Measurements from ENCODE around the gene SLC25A51. TPM values are rescaled to one million over a fixed set of nuclear protein-coding genes. Genes with fewer than 3 reads are reported as not detected.
A peak's percentile ranks its signal among the peaks of the same experiment; 100 is the strongest.
"Not testable (repeated sequence)": the region's sequence is repeated elsewhere in the genome, so short reads cannot be mapped to it uniquely, and the experiment has no call there.

The SLC25A51 gene
- total RNA-seq, 1 experiment from 2014 or later, result 43.2 TPM

DNA sequence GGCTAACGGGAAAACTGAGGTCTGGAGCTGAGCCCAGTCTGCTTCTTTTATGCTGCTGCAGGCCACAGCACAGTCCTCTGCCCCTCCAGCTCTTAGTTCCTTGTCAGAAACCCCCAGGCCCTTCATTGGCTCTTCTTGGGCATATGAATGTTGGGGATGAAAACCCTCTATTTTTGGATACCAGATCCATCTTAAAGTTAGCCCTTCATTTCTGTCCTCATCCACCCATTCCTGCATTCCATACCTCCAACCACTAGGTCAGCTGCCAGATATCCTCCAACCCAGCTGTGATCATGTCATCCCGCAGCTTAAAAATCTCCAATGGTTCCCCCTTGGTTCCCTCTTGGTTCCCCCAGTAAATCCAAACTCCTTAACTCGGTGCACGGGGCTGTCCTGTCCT is 1.8 kb upstream of the SLC25A51 start:
- no peak for DNase-seq (ENCODE audit: low read depth)

DNA sequence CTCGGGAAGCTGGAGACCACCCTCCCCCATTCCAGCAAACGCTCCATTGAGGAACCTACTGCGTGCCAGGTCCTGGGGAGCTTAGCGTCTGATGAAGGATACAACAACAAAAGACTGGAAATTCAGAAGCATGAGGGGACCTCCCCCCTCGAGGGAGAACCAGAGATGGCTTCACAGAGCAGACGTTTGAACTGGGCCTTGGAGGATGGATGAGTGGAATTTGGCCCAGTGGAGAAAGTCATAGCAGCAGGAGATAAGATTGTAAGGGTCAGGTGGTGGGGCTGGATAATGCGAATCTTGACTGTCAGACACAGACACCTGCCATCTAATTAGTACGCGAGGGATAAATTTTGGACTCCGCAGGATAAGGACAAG is 1.2 kb upstream of the SLC25A51 start:
- no peak for DNase-seq (ENCODE audit: low read depth)

DNA sequence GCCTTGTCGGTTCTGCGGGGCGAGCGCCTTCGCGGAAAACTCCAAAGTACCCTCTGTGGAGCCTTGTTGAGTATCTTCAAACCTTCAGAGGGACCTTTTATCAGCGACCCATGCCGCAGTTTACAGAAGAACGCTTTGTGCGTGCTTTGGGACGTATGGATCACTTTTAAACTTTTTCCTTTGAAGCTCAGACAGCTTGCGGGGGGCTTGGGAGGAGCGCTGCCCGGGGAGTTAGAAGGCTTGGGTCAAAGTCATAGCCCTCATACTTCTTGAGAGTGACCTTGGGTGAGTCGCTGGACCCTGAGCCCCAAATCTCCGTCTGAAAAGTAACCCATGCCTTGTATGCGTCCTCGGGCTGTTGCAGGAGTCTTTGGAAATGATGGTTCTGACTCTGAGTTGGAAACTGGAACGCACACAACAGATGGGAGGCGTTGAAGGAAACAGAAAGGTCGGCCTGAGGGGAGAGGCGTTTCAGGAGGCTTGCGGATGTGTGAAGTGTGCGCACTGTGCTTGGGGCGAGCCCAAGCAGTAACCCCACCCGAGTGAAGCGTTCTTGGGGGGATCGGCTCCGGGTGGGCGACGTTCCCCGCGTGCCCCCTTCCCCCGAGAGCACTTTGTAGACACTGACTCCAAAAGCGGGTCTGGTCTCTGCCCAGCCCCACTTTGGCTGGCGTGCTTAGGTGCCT is 661 bp upstream of the SLC25A51 start:
- DNase-seq (ENCODE audit: low read depth), result no peak

DNA sequence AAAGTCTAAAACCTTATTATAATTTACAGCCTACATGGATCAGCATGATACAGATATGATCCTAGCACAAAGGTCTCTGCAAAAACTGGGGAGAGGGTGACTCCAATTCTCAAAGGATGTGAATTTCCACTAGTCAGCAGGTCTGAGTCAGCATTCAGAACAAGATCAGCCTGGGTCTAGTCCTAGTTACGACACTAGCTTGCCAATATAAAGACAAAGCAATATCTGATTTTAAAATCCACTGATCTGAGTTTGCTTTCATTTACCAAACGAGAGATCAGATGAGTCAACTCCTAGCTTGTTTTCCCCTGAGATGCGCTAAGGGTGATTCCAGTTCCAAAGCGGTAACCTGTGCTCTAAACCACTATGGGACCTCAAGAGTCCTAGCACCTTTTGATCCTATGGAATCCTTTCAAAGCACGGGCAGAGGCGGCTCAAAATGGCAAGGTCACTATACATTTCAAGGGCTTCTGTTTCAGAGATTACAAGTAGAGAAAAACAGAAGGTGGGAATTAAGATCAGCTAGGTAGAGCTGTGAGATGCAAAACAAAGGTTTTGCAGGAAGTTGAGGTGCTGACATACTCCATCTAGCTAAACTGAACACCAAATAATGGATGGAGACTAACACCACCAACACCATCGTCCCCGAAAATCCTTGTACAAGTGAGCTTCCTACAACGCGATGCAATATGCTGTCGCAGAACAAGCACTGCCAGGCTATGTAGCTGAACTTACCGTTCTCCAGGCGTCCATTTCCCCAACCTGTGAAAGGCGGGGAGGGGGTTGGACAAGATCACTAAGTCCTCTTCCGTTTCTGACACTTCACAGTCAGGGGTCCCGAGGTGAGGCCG is 906 bp downstream of the SLC25A51 start:
- peak; percentile 48 for DNase-seq (ENCODE audit: low read depth)

DNA sequence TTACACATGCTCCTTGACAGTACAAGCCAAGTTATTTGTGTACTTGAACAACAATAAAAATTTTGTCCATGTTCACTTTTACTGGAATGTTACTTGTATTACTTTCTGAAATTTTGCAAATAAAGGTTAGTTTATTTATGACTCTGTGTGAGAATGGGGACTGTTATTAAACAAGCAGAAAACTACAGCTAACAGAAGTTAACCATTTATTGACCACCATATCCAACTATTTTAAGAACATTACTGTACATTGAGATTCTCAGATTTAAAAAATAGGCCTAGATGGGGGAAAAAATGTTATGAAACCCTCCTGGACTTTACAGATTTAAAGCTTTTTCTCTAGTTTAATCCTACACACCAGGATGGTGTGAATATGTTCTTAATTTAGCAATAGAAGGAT is 1.8 kb downstream of the SLC25A51 start:
- no peak for DNase-seq (ENCODE audit: low read depth)

DNA sequence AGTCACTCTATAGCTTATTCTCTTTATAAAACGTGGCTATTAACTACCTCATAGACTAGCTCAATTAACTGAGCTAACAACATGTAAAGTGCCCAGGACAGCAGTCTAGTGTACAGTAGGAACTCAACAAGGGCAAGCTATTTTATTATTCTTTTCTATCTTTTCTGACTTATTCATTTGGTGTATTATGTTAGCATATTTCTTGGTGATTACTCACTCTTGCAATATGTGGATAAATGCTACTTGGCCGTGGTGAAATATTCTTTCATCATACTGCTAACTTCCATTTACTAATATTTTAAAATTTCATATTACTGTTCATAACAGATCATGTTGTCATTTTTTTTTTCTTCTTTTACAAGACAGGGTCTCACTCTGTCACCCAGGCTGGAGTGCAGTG is 4.9 kb downstream of the SLC25A51 start:
- DNase-seq (ENCODE audit: low read depth), result peak; percentile 36

DNA sequence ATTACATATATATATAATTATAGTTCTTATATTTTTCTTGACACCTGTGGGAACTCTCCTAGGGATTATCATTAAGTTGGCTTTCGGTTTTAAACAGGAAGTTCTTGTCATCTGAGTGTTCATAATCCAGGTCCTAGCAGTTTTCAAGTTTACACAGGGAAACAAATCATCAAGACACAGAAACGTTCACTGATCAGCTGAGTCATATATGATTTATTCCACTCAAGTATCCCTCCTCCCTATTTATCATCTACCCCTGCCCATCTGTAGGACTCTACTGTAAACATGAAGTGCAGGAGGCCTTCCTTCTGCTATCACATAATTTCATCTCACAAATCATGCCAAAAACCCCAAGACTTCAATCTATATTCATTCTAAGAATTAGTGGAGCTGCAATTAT is 6.3 kb downstream of the SLC25A51 start:
- DNase-seq (ENCODE audit: low read depth), result no peak

DNA sequence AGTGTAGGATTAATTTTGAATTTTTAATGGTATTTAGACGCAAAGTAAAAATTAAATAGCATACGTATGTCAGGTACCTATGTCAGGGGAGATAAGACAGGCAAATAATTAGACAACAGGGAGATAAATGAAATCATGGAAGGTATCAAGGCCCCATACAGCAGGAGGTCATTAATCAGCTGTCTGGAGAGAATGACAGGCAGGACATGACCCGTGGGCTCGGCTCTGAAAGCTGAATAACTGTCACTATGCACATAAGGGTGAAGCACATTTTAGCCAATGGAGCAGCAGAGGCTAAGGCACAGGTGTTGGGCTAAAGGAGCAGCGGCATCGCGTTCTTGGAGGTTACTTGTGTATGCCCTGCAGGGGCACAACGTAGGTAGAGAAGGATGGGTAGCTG is 11.9 kb downstream of the SLC25A51 start:
- DNase-seq (ENCODE audit: low read depth), result no peak

DNA sequence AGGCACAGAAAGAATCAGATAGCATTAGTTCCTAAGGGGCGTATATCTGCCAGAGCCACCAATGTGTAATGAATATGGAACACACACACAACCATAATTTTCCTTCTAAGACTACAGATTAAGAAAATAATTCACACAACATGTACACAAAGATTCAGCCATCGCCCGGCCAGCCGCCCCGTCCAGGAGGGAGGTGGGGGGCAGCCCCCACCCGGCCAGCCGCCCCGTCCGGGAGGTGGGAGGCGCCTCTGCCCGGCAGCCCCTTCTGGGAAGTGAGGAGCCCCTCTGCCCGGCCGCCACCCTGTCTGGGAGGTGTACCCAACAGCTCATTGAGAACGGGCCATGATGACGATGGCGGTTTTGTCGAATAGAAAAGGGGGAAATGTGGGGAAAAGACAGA is 12.9 kb downstream of the SLC25A51 start:
- DNase-seq (ENCODE audit: low read depth), result not testable (repeated sequence)

DNA sequence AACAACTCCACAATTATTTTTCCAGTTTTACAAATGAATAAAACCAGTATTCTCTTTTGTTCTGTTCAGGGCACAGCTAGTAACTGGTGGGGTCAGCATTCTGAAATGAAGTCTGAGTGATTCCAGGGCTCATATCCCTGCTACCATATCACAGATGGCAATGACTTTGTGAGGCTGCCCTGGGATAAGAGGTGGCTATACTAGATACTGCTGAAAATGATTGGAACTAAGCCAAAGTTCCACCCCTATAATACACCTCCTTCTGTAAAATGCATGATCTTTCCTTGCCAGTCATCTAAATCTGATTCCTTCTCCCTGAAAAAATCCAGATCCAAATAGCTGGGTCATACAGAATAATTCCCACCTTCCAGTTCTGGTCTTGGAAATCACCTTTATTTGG is 14.4 kb downstream of the SLC25A51 start:
- DNase-seq (ENCODE audit: low read depth), result no peak

DNA sequence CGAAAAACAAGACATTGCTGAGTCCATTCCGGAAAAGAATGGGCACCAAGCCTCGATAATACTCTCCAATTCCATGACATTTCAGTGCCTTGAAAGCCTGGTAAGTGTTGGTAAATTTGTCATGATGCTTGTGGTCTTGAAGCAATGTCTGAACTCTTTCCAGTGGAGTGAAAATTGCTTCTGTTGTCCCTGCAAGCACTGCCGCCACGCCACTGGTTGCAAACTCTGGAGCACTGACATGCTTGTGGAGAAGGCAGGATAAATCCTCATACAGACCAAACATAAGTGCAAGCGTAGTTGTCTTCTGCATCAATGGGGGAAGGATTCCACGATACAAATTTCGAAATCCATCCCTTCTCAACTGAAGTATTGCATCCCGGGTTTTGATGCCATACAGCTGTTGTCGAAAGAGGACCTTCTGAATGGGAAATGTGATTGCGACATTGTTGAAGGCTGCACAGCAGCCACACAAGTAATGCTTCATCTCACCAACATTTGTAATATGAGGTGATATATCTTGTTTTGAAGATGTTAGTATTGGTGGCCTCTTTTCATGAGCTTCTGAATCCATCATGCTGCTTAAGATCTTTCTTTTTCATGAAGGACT is 15.8 kb downstream of the SLC25A51 start:
- peak; percentile 32 for DNase-seq (ENCODE audit: low read depth)

DNA sequence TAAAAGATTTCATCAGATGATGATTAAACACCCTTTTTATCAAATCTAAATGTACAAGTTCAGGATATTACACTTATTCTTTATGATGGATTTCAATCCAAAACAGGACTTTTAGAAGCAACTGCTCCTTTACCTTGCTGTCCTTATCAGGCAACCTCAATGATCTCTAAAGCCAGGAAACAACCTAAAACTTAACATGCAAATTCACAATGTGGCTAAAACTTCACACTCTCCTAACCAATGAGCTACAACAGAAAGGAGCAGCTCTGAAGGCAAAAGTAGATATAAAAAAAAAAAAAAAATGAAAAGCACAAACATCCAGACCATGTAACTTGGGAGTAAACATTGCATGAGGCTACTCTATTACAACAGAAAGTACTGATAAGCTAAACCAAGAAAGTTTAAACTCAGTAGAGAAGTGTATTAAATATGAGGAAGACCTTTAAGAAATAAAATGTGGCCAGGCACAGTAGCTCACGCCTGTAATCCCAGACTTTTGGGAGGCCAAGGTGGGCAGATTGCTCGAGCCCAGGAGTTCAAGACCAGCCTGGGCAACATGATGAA is 22.9 kb downstream of the SLC25A51 start:
- no peak for DNase-seq (ENCODE audit: low read depth)

DNA sequence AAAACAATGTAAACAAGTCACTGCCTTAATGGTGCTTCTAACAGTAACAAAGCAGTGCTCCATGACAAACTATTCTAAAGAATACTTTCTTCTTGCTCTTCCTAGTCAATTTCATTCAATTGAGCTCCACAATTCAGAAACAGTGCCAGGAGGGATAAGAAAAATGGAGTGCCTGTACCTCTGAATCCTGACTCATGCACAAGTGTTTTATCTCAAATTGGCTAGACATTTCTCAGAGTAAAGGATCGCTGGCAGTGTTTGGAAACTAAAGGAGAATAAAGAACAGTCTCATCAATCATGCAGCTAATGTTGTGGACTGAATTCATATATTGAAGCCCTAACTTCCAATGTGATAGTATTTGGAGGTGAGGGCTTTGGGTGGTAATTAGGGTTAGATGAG is 27.6 kb downstream of the SLC25A51 start:
- no peak for DNase-seq (ENCODE audit: low read depth)

DNA sequence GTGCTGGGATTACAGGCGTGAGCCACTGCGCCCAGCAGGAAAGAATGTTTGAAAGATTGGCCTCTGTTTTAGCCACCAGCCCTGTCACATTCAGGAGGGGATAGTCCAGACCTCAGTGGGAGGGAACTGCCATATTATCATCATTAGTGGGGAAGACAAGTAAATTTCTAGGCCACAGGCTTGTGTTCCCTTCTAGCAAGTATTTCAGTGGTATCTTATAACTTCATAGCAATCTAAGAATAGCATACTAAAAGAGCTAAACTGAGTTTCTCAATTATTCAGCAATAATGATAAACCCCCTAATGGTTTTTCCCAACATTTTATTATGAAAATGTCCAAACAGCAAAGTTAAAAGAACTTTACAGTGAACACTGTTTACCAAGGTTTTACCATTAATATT is 30.0 kb downstream of the SLC25A51 start:
- no peak for DNase-seq (ENCODE audit: low read depth)

DNA sequence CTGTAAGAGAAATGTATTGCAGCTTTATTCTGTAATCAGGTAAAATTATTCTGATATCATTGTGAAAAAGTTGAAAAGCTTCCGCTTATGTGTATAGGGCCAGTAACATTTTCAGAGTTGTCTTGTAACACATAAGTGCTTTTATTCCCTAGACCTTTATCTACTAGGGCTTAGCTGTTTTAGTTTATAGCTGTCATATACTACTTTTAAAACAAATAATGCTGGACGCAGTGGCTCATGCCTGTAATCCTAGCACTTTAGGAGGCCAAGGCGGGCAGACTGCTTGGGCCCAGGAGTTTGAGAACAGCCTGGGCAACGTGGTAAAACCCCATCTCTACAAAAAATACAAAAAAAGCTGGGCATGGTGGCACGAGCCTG is 33.1 kb downstream of the SLC25A51 start:
- no peak for DNase-seq (ENCODE audit: low read depth)

DNA sequence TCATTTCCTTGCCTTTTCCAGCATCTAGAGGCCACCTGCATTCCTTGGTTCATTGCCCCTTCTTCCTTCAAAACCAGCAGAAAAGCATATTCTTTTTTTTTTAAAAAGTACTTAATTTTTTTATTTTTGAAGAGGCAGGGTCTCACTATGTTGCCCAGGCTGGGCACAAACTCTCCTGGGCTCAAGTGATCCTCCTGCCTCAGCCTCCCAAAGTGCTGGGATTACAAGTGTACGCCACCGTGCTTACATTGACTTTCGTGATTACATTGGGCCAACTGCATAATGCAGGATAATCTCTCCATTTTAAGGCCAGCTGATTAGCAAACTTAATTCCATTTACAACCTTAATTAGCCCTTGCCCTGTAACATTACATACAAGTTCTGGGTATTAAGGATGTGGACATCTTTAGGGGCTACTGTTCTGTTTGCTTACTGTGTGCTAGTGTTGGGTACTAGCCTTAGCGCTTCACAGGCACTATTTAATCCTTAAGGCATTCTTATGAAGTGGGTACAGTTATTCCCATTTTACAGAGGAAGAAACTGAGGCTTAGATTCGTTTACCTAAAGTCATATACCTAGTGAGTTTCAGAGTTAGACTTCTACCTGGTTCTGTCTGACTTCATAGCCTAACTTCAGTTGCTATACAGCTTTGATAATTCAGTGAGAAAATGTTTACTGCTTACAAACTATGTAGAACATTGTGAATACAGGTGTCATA is 33.7 kb downstream of the SLC25A51 start:
- no peak for DNase-seq (ENCODE audit: low read depth)

DNA sequence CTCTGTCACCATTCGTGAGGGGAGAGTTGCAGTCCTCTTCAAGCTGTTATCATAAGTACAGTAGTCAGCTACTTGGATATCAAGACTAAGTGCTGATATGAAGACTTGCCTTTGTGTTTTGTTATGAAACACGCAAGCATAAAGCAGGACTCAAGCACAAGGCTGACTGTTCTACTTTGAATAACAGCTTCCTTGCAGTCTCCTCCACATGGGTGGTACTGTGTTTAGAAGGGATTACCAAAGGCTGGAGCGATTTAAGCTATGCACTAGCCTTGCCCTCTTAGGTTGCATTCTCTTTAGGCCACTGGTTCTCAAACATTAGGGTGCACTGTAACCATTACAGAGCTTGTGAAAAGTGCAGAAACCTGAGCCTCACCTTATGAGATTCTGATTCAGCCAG is 41.4 kb downstream of the SLC25A51 start:
- no peak for DNase-seq (ENCODE audit: low read depth)

DNA sequence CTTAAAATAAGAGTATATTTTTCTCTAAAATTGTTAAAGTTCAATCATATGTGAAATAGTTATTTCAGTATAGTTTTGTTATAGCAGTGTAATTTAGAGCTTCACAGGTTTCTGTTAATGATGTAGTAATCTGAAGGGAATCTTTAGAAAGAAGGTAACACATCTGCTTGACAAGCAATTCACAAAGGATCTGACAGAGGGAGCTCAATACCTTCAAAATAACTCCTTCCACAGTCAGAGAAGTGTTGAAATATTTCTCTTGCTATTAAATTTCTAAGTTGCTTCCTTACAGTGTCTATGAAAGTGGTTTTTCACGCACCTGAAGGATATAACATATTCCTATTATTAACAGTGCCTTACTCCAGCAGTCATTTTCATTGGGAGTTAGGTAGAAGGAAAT is 44.9 kb downstream of the SLC25A51 start:
- DNase-seq (ENCODE audit: low read depth), result peak; percentile 3

DNA sequence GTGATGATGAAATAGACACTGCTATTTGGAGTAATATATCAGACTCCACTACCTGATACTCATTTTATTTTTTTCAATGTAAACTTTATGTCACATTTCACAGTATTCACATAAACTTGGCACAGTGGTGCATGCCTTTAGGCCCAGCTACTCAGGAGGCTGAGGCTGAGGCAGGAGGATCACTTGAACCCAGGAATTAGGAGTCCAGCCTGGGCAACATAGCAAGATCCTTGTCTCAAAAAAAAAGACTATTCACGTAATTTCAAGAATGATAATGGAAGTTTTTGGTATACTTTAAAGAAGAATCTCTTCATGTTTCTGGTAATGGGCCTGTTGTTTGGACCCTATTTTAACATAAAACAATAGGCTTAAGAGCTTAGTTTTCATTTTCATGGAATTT is 47.4 kb downstream of the SLC25A51 start:
- DNase-seq (ENCODE audit: low read depth), result no peak

DNA sequence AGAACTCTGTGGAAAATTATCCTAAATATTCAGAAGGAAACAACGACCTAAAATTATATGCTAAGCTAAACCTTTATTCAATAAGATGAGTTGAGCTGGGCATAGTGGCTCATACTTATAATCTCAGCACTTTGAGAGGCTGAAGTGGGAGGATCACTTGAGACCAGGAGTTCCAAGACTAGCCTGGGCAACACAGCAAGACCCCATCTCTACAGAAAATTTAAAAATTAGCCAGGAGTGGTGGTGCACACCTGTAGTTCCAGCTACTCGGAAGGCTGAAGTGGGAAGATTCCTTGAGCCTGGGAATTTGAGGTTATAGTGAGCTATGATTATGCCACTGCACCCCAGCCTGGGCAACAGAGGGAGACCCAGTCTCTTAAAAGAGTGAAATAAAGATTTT is 51.7 kb downstream of the SLC25A51 start:
- no peak for DNase-seq (ENCODE audit: low read depth)

DNA sequence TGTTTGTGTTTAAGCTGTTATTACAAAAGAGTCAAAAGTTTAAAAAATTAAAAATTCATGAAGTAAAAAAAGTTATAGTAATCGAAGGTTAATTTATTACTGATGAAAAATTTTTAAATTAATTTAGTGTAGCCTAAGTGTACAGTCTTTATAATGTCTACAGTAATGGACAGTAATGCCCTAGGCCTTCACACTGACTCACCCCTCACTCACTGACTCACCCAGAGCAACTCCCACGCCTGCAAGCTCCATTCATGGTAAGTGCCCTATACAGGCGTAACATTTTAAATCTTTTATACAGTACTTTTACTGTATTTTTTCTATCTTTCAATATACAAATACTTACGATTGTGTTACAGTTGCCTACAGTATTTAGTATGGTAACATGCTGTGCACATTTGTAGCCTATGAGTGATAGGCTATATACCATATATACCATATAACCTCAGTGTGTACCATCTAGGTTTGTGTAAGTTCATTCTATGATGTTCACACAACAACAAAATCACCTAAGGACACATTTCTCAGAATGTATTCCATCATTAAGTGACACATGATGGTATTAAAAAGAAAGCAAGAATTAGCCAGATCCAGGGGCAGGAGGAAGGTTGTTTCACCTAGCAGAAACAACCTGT is 63.2 kb downstream of the SLC25A51 start:
- peak; percentile 69 for DNase-seq (ENCODE audit: low read depth)
